ENCODE measurements around the gene VRK1.

The VRK1 gene

GRCh38 chr14:96824283-96824682, 27.1 kb downstream of the VRK1 start:
- no peak for DNase-seq (ENCODE audit: low read depth, low spot score)

GRCh38 chr14:96826818-96827217, 29.6 kb downstream of the VRK1 start:
- no peak for DNase-seq (ENCODE audit: low read depth, low spot score)

GRCh38 chr14:96827290-96827689, 30.1 kb downstream of the VRK1 start:
- no peak for DNase-seq (ENCODE audit: low read depth, low spot score)

DNA sequence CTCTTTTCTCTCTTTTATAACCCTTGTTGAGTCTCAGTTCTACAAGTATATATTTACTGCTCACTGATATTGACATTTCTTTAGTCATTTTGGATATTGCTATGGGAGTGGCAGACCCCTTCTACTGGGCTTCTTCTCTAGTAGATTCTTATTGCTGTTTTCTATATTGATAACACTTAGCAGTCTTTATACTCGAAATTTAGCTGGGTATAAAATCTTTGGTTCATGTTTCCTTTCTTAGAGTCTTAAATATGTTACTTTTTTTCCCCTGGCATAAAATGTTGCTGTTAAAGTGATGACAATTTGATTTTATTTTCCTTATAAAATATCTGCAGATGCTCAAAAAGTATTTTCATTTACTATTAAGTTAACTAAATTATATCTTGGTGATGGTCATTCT, 32.6 kb downstream of the VRK1 start:
- DNase-seq (ENCODE audit: low read depth, low spot score), result no peak

DNA sequence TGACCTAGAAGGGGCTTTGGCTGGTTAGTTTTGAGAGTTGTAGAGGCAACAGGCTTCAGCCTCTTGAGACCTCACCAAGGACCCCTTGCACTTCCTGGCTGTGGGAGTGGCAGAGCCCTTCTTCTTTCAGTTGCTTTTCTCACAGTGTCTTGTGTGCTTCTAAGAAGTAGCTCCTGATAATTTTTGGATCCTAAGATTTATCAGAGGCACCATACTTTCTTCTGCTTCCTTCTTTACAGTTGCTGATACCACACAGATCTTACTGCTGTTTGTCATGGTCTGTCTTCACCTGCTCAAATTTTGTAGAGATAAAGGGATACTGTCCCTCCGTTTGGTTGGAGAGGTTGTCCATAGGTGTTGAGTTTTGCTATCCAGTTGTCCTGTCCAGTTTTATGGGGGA, 33.8 kb downstream of the VRK1 start:
- no peak for DNase-seq (ENCODE audit: low read depth, low spot score)

DNA sequence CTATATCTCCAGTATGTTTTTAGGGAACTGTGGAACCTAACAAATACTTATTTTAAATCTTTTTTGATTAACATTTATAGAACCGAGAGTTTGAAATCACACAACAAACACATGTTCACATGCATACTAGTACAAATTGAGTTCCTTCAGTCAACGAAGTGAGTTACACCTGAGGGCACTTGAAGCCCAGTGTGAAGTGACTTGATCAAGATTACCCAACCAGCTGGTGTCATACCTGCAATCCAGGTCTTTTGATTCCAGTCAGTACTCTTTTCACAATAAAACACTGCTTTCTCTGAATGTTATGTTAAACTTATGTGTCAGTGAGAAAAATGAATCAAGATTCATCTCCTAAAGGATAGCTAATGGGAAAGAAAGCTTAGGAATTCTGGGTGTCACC, 35.2 kb downstream of the VRK1 start:
- no peak for DNase-seq (ENCODE audit: low read depth, low spot score)

GRCh38 chr14:96838449-96838848, 41.3 kb downstream of the VRK1 start:
- no peak for DNase-seq (ENCODE audit: low read depth, low spot score)

DNA sequence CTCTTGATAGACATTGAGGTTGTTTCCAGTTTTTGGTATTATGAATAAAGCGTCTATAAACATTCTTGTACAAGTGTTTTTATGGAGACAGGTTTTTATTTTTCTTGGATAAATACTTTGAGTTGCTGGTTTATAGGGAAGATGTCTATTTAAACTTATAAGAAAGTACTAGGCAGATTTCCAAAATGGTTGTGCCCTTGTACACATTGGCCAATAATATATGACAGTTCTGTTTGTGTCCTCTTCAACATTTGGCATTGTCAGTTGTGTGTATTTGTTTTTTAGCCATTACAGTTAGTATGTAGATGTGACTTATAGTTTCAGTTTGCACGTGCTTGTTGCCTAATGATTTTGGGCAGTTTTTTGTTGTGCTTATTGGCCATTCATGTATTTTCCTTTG, 42.1 kb downstream of the VRK1 start:
- no peak for DNase-seq (ENCODE audit: low read depth, low spot score)

GRCh38 chr14:96843137-96843536, 46.0 kb downstream of the VRK1 start:
- DNase-seq (ENCODE audit: low read depth, low spot score), result no peak

DNA sequence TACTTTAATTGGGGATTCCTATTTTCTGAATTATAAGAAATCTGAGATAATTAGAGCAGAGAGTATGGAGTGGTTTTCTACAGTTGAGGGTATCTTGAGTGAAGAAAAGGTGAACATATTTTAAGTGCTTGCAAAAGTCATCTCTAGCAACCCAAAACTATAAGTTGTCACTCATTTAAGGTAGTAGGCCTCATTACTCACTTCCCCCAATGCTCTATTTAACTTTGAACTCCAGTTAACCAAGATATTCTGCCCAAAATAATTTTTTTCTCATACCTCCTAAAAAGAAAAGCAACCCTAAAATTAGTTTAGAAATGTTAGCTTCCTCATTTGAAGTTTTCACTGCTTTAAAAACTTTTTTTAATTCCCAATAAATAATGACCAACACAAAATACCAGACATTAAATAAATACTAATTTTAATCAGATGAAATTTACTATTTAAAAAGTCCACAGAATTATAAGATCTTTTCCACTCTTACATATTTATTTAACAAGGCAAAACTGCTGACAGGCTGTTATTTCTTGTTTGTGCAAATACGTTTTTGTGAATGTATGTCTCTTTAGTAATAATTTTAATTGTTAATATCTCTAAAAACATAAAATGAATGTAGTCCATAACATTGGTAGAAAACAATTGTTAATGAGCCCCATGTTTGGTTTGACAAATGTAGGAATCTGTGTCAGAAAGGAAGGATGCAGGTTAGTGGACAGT, 47.8 kb downstream of the VRK1 start:
- no peak for DNase-seq (ENCODE audit: low read depth, low spot score)

DNA sequence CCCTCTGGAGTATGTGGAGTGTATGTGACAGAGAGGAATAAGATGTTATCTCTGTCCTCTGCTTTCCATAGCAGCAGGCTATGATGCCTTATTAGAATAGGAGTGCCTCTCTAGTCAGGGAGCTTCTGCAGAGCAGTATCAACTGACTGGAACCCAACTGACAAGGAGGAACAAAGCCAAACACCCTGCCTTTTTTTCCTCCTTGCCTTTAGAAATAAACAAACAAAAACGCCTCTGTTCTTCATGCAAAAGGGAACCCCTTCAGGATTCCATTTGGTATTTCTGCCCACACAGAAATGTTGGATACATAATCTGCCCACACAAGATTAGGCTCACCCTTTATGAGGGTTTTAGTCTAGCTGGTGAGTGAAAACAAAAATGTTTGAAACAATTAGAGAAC, 50.3 kb downstream of the VRK1 start:
- no peak for DNase-seq (ENCODE audit: low read depth, low spot score)

DNA sequence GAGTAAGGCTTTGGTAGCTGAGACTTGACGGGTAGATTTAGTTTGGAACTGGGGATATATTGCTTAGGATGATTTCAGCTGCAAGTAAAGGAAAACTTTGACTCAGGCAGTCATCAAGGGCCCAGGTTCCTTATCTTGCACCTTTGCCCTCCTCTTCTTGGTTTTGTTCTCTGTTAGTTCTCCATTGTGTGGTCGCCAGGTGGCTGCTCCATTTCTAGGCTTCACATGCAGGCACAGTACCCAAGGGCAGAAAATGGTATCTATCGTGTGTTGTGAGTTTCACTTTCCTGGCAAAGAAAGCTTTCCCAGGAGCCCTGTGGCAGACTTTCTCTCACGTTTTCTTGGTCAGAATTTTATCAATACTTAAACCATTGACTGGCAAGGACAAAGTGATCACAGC, 50.8 kb downstream of the VRK1 start:
- DNase-seq (ENCODE audit: low read depth, low spot score), result no peak

DNA sequence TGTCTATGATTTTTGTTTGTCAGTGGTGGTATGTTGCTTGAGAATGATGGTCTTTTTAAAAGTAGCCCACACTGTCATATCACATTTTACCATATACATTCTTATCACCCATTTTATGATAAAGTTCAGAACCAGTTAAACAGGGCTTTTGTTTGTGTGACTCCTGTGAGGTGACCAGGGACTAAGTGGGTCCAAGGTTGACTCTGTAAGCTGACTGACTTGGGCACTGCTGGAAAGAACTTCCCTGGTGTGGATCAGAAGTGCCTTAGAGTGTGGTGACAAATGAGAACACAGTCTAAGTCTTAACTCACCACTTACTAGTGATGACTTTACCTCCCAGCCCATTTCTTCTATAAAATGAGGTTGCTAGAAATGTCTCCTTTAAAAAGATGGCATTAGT, 52.6 kb downstream of the VRK1 start:
- DNase-seq (ENCODE audit: low read depth, low spot score), result no peak

- DNase-seq (ENCODE audit: low read depth, low spot score), result no peak
Measured at GRCh38 chr14:96851694-96852381, 54.7 kb downstream of the VRK1 start.

- no peak for DNase-seq (ENCODE audit: low read depth, low spot score)
Measured at GRCh38 chr14:96852823-96853422, 55.7 kb downstream of the VRK1 start.

GRCh38 chr14:96858643-96859042, 61.5 kb downstream of the VRK1 start:
- DNase-seq (ENCODE audit: low read depth, low spot score), result no peak

DNA sequence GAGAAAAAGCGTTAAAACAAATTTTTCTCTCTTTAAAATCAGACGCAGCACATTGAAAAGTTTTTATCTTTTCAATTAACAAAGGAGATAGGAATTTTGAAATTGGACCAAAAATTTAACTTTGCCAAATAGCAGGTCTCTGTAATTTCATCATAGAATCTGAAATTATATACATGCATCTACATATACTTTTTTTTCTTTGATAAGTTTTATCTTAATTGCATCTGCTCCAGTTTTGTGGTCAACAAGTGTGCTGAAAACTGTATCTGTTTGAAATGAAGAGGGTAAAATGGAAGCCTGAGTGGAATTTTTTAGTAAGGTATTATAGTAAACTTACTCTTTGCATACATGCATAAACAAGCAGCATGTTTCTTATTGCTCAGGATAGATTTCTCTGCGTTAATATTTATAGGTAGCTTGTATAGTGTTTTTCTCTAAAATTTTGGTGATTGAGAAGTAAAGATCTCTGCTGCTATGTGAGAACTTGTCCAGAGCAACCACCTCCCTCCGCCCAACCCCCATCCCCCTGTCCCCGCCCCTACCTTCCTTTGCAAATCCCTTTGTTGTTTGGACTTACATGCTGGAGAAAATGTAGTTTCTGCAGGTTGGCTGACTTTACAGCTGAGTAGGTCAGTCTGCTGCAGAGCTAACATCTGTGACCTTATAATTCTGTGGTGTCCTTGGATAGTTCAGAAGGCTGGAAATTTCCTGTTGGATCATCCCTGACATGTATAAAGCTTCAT, 64.6 kb downstream of the VRK1 start:
- DNase-seq (ENCODE audit: low read depth, low spot score), result no peak

DNA sequence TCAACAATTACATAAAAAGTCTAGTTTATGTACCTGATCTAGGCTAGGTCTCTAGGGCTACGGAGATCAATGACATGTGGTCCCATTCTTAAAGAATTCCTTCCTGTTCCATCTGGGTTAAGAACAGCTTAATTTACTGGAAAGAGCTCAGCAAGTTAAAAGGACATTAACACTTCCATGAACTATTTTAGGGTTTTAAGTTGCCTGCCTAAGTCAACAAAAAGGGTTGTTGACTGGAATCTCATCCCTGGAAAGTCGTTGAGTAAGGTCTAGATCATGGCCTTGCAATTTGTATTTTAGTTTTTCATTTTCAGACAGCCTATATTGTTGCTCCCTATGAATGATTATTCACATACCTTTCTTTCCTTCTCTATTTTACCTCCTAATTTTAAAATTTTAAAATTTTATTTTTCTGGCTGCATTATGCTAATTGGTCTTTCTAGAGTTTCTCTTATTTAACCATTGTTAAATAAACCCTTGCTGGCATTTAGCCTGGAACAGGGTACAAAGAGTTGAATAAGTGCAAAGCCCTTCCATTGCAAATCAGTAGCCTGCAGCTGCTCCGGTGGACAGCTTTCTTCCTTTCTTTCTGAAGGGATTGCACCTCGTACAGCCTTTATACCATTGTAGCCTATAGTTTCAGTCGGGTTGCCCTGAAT, 66.3 kb downstream of the VRK1 start:
- DNase-seq (ENCODE audit: low read depth, low spot score), result no peak

- DNase-seq (ENCODE audit: low read depth, low spot score), result no peak
Measured at GRCh38 chr14:96863986-96864330, 66.8 kb downstream of the VRK1 start.

GRCh38 chr14:96867634-96868033, 70.5 kb downstream of the VRK1 start:
- no peak for DNase-seq (ENCODE audit: low read depth, low spot score)

GRCh38 chr14:96874127-96874526, 76.9 kb downstream of the VRK1 start:
- DNase-seq (ENCODE audit: low read depth, low spot score), result no peak

DNA sequence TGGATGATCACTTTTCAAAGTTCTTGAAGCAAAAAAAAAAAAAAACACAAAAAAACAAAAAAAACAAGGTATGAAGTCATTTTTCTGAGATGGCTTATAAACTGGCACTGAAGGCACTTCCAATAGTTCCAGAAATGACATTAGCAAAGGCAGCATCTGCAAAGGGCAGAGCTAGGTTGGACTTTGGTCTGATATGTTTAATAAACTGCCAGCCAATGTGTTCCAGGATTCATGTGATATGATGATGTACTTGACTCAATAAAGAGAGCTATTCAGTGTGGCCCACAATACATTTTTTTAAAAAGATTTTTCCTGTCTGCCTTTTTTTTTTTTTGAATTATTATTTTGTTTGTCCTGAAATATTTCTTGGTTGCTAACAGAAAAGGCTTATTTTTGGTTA, 79.6 kb downstream of the VRK1 start:
- no peak for DNase-seq (ENCODE audit: low read depth, low spot score)

All from activated naive CD8-positive, alpha-beta T cell treated with anti-CD3 and anti-CD28 coated beads, Interleukin-2, amount 50 U/mL, for 16 hours (primary cell).